CD4-positive, alpha-beta T cell treated with Interleukin-2 at 100 ng/mL for 4 hours (primary cell): ENCODE measurements around the gene NETO1.

Source experiments
- DNase-seq: peaks from one replicate; pipeline ENCODE4 v3.0.0-alpha.2; 2020; ENCODE audit warnings: low spot score

Gene NETO1

GRCh38 chr18:72867746-72868584 is at the start of gene NETO1:
NETO1 (minus strand) TSS chr18:72867987; CDS start chr18:72867291, 696 bp downstream.
- no peak for DNase-seq

GRCh38 chr18:72910045-72910444 is 42.3 kb upstream of the NETO1 start:
- DNase-seq, result no peak

GRCh38 chr18:72908181-72908580 is 40.4 kb upstream of the NETO1 start:
- no peak for DNase-seq

GRCh38 chr18:72903033-72903432 is 35.2 kb upstream of the NETO1 start:
- DNase-seq, result no peak

GRCh38 chr18:72899338-72899737 is 31.6 kb upstream of the NETO1 start:
- DNase-seq, result no peak

- DNase-seq, result no peak
Measured at GRCh38 chr18:72898870-72899269, 31.1 kb upstream of the NETO1 start.

GRCh38 chr18:72895548-72895947 is 27.8 kb upstream of the NETO1 start:
- no peak for DNase-seq

GRCh38 chr18:72878561-72878960 is 10.8 kb upstream of the NETO1 start:
- no peak for DNase-seq

GRCh38 chr18:72878143-72878542 is 10.4 kb upstream of the NETO1 start:
- no peak for DNase-seq

GRCh38 chr18:72871091-72871490 is 3.3 kb upstream of the NETO1 start:
- DNase-seq, result no peak

- no peak for DNase-seq
Measured at GRCh38 chr18:72869226-72870185, 1.7 kb upstream of the NETO1 start.

- no peak for DNase-seq
Measured at GRCh38 chr18:72868585-72869225, 918 bp upstream of the NETO1 start.

- DNase-seq, result no peak
Measured at GRCh38 chr18:72866901-72867745, 664 bp downstream of the NETO1 start.

- no peak for DNase-seq
Measured at GRCh38 chr18:72866442-72866900, 1.3 kb downstream of the NETO1 start.

- no peak for DNase-seq
Measured at GRCh38 chr18:72863754-72864153, 4.0 kb downstream of the NETO1 start.

- DNase-seq, result no peak
Measured at GRCh38 chr18:72859088-72859487, 8.7 kb downstream of the NETO1 start.

GRCh38 chr18:72849671-72850070 is 18.1 kb downstream of the NETO1 start:
- DNase-seq, result no peak

- DNase-seq, result no peak
Measured at GRCh38 chr18:72848503-72849237, 19.1 kb downstream of the NETO1 start.

- no peak for DNase-seq
Measured at GRCh38 chr18:72847771-72848170, 20.0 kb downstream of the NETO1 start.

GRCh38 chr18:72846736-72847533 is 20.9 kb downstream of the NETO1 start:
- DNase-seq, result no peak
